ENCODE data around the gene STPG3. TPM values are rescaled to one million over a fixed set of nuclear protein-coding genes. Genes with fewer than 3 reads are reported as not detected.

The STPG3 gene
- total and polyA plus RNA-seq, 2 of the 13 experiments (the other 11 are each of a cell fraction or from before 2014, with no cell fraction given), result not detected

GRCh38 chr9:137254624-137255447 is 3.8 kb downstream of the STPG3 start, which contains the start of gene NELFB (continued):
- TF ChIP-seq ZXDC (CRISPR knock-in tag; IDR thresholded peaks at IDR 0.05), result 0 out of 2 replicates have a peak, but pooled peaks have one; percentile 32
- peak; percentile 96 for TF ChIP-seq SP4 (CRISPR knock-in tag; IDR thresholded peaks at IDR 0.05)
- peak; percentile 71; the same call in 1 of the 2 replicates for TF ChIP-seq ZNF709 (CRISPR knock-in tag; IDR thresholded peaks at IDR 0.05)
- TF ChIP-seq IRF2 (CRISPR knock-in tag; IDR thresholded peaks at IDR 0.05), result no peak
- TF ChIP-seq ZNF235 (CRISPR knock-in tag; IDR thresholded peaks at IDR 0.05; ENCODE audit: borderline replicate concordance), result peak; percentile 71
- no peak; the same call in 1 of the 2 replicates for TF ChIP-seq ETV5 (CRISPR knock-in tag; IDR thresholded peaks at IDR 0.05; ENCODE audit: borderline replicate concordance)
- TF ChIP-seq HES4 (CRISPR knock-in tag; IDR thresholded peaks at IDR 0.05; ENCODE audit: borderline replicate concordance), result no peak
- TF ChIP-seq ZNF720 (CRISPR knock-in tag; IDR thresholded peaks at IDR 0.05), result no peak
- no peak for TF ChIP-seq ATF3 (CRISPR knock-in tag; IDR thresholded peaks at IDR 0.05)
- no peak for TF ChIP-seq MLLT10 (CRISPR knock-in tag; IDR thresholded peaks at IDR 0.05)
- TF ChIP-seq ZNF691 (CRISPR knock-in tag; IDR thresholded peaks at IDR 0.05; ENCODE audit: borderline replicate concordance, low read depth), result no peak
- no peak for TF ChIP-seq CCAR2 (optimal IDR thresholded peaks at IDR 0.05; ENCODE audit: low read depth, low read length)
- no peak for TF ChIP-seq KLF13 (CRISPR knock-in tag; IDR thresholded peaks at IDR 0.05)
- no peak for TF ChIP-seq STAT6 (CRISPR knock-in tag; IDR thresholded peaks at IDR 0.05; ENCODE audit: borderline replicate concordance)
- TF ChIP-seq MTA3 (CRISPR knock-in tag; IDR thresholded peaks at IDR 0.05), result no peak
- TF ChIP-seq ZSCAN31 (CRISPR knock-in tag; IDR thresholded peaks at IDR 0.05; ENCODE audit: low read depth), result no peak
- TF ChIP-seq SPEN (CRISPR knock-in tag; IDR thresholded peaks at IDR 0.05; ENCODE audit: low read depth), result peak; percentile 54
- TF ChIP-seq ZBTB10 (CRISPR knock-in tag; IDR thresholded peaks at IDR 0.05; ENCODE audit: borderline replicate concordance), result 0 out of 2 replicates have a peak, but pooled peaks have one; percentile 4

All from HepG2 (cell line).